Germinal center (tissue), 1 donor: ENCODE measurements around the gene LHFPL4.
"Not testable (repeated sequence)": the region's sequence is repeated elsewhere in the genome, so short reads cannot be mapped to it uniquely, and the experiment has no call there.

Source experiments
- DNase-seq: peaks from one replicate; pipeline ENCODE4 v3.0.0; 2012; ENCODE audit warnings: mixed read lengths, low spot score

LHFPL4 gene

GRCh38 chr3:9553021-9553947 is at the start of gene LHFPL4:
TSS of gene LHFPL4 (minus strand) at chr3:9553822. CDS start at chr3:9552679, 1,143 bp downstream.
- no peak for DNase-seq

- DNase-seq: no peak
Measured at GRCh38 chr3:9602620-9603019, 49.0 kb upstream of the LHFPL4 start.

- DNase-seq: not testable (repeated sequence)
Measured at GRCh38 chr3:9601006-9601581, 47.5 kb upstream of the LHFPL4 start.

GRCh38 chr3:9600597-9600996 is 47.0 kb upstream of the LHFPL4 start:
- DNase-seq: peak; percentile 36

GRCh38 chr3:9598783-9599387 is 45.3 kb upstream of the LHFPL4 start:
- DNase-seq: no peak

GRCh38 chr3:9595877-9596276 is 42.3 kb upstream of the LHFPL4 start:
- DNase-seq: no peak

- DNase-seq: not testable (repeated sequence)
Measured at GRCh38 chr3:9591781-9592180, 38.2 kb upstream of the LHFPL4 start.

- no peak for DNase-seq
Measured at GRCh38 chr3:9590282-9590791, 36.7 kb upstream of the LHFPL4 start.

- no peak for DNase-seq
Measured at GRCh38 chr3:9583792-9584191, 30.2 kb upstream of the LHFPL4 start.

GRCh38 chr3:9583371-9583770 is 29.7 kb upstream of the LHFPL4 start:
- no peak for DNase-seq

GRCh38 chr3:9582332-9582731 is 28.7 kb upstream of the LHFPL4 start:
- DNase-seq: no peak

GRCh38 chr3:9581742-9582141 is 28.1 kb upstream of the LHFPL4 start:
- no peak for DNase-seq

GRCh38 chr3:9569054-9569453 is 15.4 kb upstream of the LHFPL4 start:
- no peak for DNase-seq

- DNase-seq: no peak
Measured at GRCh38 chr3:9565316-9565715, 11.7 kb upstream of the LHFPL4 start.

GRCh38 chr3:9563851-9564250 is 10.2 kb upstream of the LHFPL4 start:
- DNase-seq: no peak

GRCh38 chr3:9560056-9560455 is 6.4 kb upstream of the LHFPL4 start:
- not testable (repeated sequence) for DNase-seq

GRCh38 chr3:9553948-9554513 is 409 bp upstream of the LHFPL4 start:
- no peak for DNase-seq

GRCh38 chr3:9552252-9552999 is 1.2 kb downstream of the LHFPL4 start:
- peak; percentile 24 for DNase-seq

GRCh38 chr3:9550999-9551398 is 2.6 kb downstream of the LHFPL4 start:
- no peak for DNase-seq

GRCh38 chr3:9549600-9549999 is 4.0 kb downstream of the LHFPL4 start:
- DNase-seq: no peak

GRCh38 chr3:9548991-9549390 is 4.6 kb downstream of the LHFPL4 start:
- no peak for DNase-seq

- no peak for DNase-seq
Measured at GRCh38 chr3:9542182-9542581, 11.4 kb downstream of the LHFPL4 start.
